HL-60/S4 treated with retinoic acid at 250 ng/mL for 4 days and 3 days (cell line): ENCODE data around the gene TMCC1.

Experiments
- in situ Hi-C: fragments of 300-500 bp; cut with MboI; formaldehyde crosslinking; loops from 2 replicates; pipeline ENCODE4 v1.7.0; 2022; ENCODE audit warnings: low sequenced_read_pairs

The TMCC1 gene

GRCh38 chr3:129603991-129604749 lies 289.3 kb downstream of the TMCC1 start:
- in situ Hi-C loops, result no loop called here

- in situ Hi-C loops, result no loop called here
Observed at GRCh38 chr3:129603561-129603942, 290.0 kb downstream of the TMCC1 start.

- in situ Hi-C loops, result no loop called here
Observed at GRCh38 chr3:129602730-129603560, 290.6 kb downstream of the TMCC1 start.

DNA sequence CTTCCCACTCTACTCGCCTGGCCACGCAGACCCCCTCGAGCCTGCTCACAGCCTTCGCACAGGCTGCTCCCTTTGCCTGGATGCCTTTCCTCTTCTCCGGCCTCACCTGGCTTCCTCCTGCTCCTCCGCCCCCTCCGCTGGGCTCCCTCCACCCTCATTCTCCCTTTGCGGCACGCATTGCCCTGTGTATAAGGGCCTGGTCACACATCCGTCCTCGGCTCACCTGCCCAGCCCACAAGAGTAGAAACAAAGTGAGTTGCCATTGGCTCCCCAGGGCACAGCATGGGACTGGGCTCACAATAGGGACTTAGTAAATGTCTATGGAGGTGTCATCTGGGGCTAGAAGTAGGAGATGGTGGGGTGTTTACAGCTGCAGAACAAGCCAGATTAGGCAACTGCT lies 291.2 kb downstream of the TMCC1 start:
- in situ Hi-C loops, result no loop called here

DNA sequence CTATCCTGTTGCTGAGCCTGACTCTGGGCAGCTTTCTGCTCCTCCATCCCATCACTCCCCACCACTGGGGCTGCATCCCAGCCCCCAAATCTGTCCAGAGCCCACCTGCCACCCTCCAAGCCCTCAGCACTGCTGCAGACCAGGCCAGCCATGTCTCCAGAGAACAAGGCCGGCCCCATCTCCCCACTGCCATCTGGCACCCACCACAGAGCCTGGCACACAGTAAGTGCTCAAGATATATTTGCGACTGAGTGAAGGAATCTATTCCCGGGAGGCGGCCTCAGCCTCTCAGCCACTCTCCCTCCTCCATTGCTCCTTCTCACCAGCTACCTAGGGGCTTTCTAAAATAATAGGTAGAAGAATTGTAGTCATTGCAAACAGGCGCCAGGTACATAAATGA lies 291.8 kb downstream of the TMCC1 start:
- in situ Hi-C loops, result no loop called here

DNA sequence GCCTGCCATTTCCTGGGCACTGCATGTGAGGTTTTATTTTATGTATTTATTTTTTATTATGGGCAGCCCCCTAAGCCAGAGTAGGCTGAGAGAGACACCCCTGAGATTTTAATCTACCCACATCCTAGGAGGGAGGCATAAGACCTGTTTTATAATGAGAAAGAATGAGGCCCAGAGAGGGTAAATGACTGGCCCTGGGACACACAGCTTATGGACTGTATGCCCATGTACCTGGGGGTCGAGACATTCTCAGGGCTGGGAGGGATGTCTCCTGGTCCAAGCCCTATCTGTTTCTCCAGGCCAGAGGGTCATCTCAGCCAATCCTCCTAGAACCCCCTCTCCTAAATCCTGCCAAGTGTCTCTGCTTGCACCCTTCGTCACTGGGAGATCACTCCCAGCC lies 293.2 kb downstream of the TMCC1 start:
- in situ Hi-C loops, result no loop called here

DNA sequence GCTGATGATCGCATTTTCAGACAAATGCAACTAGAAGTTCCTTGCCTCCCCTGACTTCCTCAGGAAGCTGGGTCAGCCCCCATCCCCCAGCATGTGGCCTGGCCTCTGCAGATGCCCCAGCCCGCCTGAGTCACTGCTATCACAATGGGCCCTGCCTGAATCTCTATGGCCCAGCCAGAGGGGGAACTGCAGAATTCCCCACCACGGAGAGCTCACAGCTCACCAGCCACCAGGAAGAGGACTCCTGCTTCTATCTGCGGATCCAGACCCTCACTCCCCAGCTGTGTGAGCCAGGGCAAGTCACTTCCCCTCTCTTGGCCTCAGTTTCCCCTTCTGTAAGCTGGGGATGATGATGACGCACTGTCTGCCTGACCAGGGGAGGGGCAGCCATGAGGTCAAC lies 293.9 kb downstream of the TMCC1 start:
- in situ Hi-C loops, result no loop called here

DNA sequence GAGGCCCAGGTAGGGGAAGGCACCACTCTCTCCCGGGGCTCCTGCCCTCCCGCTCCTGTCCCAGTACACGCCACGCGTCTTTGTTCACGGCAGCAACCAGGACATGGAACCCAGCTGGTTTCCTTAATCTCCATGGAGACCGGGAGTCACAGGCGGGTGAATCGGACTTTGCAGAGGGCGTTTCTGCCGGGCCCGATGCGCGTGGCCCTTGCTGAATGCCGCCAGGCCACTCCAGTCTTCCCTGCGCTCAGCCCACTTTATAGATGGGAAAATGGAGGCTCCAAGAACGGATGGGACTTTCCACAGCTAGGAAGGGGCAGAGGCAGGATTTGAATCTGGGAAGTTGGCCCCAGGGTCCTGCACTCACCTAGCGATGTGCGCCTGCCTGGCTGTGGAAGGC lies 294.4 kb downstream of the TMCC1 start:
- in situ Hi-C loops, result no loop called here

GRCh38 chr3:129598484-129598883 lies 295.0 kb downstream of the TMCC1 start:
- in situ Hi-C loops, result no loop called here

- in situ Hi-C loops, result no loop called here
Observed at GRCh38 chr3:129598000-129598381, 295.5 kb downstream of the TMCC1 start.
